OCI-LY1 (cell line): ENCODE measurements around the gene NUP155.

ENCODE experiments used
- H2AFZ ChIP-seq: fragments of 200-600 bp; sonication (generic), shearing (Covaris generic); 2 replicates; pipeline ENCODE4 v1.6.0; 2014; ENCODE audit warnings: antibody characterized with exemption, mild to moderate bottlenecking, low read length
- H3F3A ChIP-seq: fragments of 200-600 bp; sonication (generic), shearing (Covaris generic); 2 replicates; pipeline ENCODE4 v1.6.0; 2014; ENCODE audit warnings: mild to moderate bottlenecking, antibody characterized with exemption, low read length, moderate library complexity; ENCODE audit not compliant: insufficient read depth
- H3K27ac ChIP-seq: fragments of 200-600 bp; sonication (generic); 2 replicates; pipeline ENCODE4 v1.5.1; 2014; ENCODE audit warnings: low read length, mixed run types, mild to moderate bottlenecking, low read depth; ENCODE audit not compliant: poor library complexity, severe bottlenecking
- H3K27me3 ChIP-seq: fragments of 200-600 bp; sonication (generic); 2 replicates; pipeline ENCODE4 v1.6.0; 2014; ENCODE audit warnings: antibody characterized with exemption, mild to moderate bottlenecking, low read length, moderate library complexity; ENCODE audit not compliant: insufficient read depth
- H3K36me3 ChIP-seq: fragments of 200-600 bp; sonication (generic); 2 replicates; pipeline ENCODE4 v1.6.1; 2014; ENCODE audit warnings: mild to moderate bottlenecking, antibody characterized with exemption, low read length, moderate library complexity, mixed read lengths; ENCODE audit not compliant: insufficient read depth
- H3K4me1 ChIP-seq: fragments of 200-600 bp; sonication (generic); 2 replicates; pipeline ENCODE4 v1.5.1; 2014; ENCODE audit warnings: mild to moderate bottlenecking, low read length, moderate library complexity; ENCODE audit not compliant: insufficient read depth, severe bottlenecking
- H3K4me2 ChIP-seq: fragments of 200-600 bp; sonication (generic), shearing (Covaris generic); 2 replicates; pipeline ENCODE4 v1.6.1; 2014; ENCODE audit warnings: low read length
- H3K4me3 ChIP-seq: fragments of 200-600 bp; sonication (generic); 2 replicates; pipeline ENCODE4 v1.5.1; 2014; ENCODE audit warnings: low read length, low read depth, mild to moderate bottlenecking, mixed read lengths; ENCODE audit not compliant: poor library complexity, severe bottlenecking
- H3K79me2 ChIP-seq: fragments of 200-600 bp; shearing (Covaris generic); 2 replicates; pipeline ENCODE4 v1.6.1; 2016; ENCODE audit warnings: mixed run types, low read length, mixed read lengths; ENCODE audit not compliant: insufficient read depth
- H3K9ac ChIP-seq: fragments of 200-600 bp; sonication (generic), shearing (Covaris generic); 2 replicates; pipeline ENCODE4 v1.6.1; 2014; ENCODE audit warnings: mild to moderate bottlenecking, low read length, mixed read lengths
- H3K9me2 ChIP-seq: fragments of 200-600 bp; sonication (generic), shearing (Covaris generic); 2 replicates; pipeline ENCODE4 v1.6.1; 2014; ENCODE audit warnings: low read depth, mild to moderate bottlenecking, low read length, mixed read lengths
- H3K9me3 ChIP-seq: fragments of 200-600 bp; shearing (Covaris generic); 2 replicates; pipeline ENCODE4 v1.6.1; 2014; ENCODE audit warnings: low read length, mixed read lengths
- H4K20me1 ChIP-seq: fragments of 200-600 bp; sonication (generic), shearing (Covaris generic); 2 replicates; pipeline ENCODE4 v1.6.0; 2016; ENCODE audit warnings: mild to moderate bottlenecking, low read length; ENCODE audit not compliant: insufficient read depth
- CTCF ChIP-seq: fragments of 200-600 bp; sonication (generic), shearing (Covaris generic); IDR thresholded peaks from 2 replicates; pipeline ENCODE4 v1.5.1; 2017; ENCODE audit warnings: mild to moderate bottlenecking, antibody characterized with exemption, low read length, moderate library complexity, mixed read lengths
- EZH2 ChIP-seq: fragments of 200-600 bp; sonication (generic), shearing (Covaris generic); IDR thresholded peaks from 2 replicates; pipeline ENCODE4 v1.8.0; 2017; ENCODE audit warnings: borderline replicate concordance, mixed run types, mild to moderate bottlenecking, antibody characterized with exemption, low read length, moderate library complexity, mixed read lengths

The NUP155 gene

GRCh38 chr5:37400501-37400900 is 29.6 kb upstream of the NUP155 start:
- H3K79me2 ChIP-seq: no peaks in the 10 kb centered on the region
- no peak overlapping the region for H3K4me3 ChIP-seq
- no peak overlapping the region for H3K4me2 ChIP-seq
- no peak overlapping the region for H2AFZ ChIP-seq
- no peaks in the 10 kb centered on the region for H3K4me1 ChIP-seq
- no peak overlapping the region for H3K27ac ChIP-seq
- no peak for TF ChIP-seq CTCF
- no peak for TF ChIP-seq EZH2
- H3K27me3 ChIP-seq: no peaks in the 10 kb centered on the region
- H3K9me3 ChIP-seq: no peaks in the 10 kb centered on the region
- H3K9me2 ChIP-seq: no peaks in the 10 kb centered on the region
- H3K9ac ChIP-seq: no peak overlapping the region
- H3F3A ChIP-seq: no peaks in the 10 kb centered on the region
- no peaks in the 10 kb centered on the region for H4K20me1 ChIP-seq
- peaks cover 6% of the 10 kb centered on the region for H3K36me3 ChIP-seq

GRCh38 chr5:37396352-37396751 is 25.4 kb upstream of the NUP155 start:
- Histone ChIP-seq H3K79me2 (no peaks in the 10 kb centered on the region), H3K27ac (no peak overlapping the region), H3K9ac (no peak overlapping the region), H3K9me3 (no peaks in the 10 kb centered on the region), H3K36me3 (peaks cover 26% of the 10 kb centered on the region), H3K4me3 (no peak overlapping the region), H3F3A (no peaks in the 10 kb centered on the region), H3K4me1 (no peaks in the 10 kb centered on the region), H4K20me1 (no peaks in the 10 kb centered on the region), H3K27me3 (no peaks in the 10 kb centered on the region), H3K4me2 (no peak overlapping the region), H2AFZ (no peak overlapping the region), H3K9me2 (no peaks in the 10 kb centered on the region)
- TF ChIP-seq EZH2 (no peak), CTCF (no peak)

- Histone ChIP-seq H2AFZ (no peak overlapping the region), H3K9me2 (no peaks in the 10 kb centered on the region), H3K36me3 (peaks cover 22% of the 10 kb centered on the region), H3K27me3 (no peaks in the 10 kb centered on the region), H3K9me3 (no peaks in the 10 kb centered on the region), H3F3A (no peaks in the 10 kb centered on the region), H3K9ac (no peak overlapping the region), H3K4me3 (no peak overlapping the region), H3K4me1 (no peaks in the 10 kb centered on the region), H3K27ac (no peak overlapping the region), H3K4me2 (no peak overlapping the region), H3K79me2 (no peaks in the 10 kb centered on the region), H4K20me1 (no peaks in the 10 kb centered on the region)
- no peak for TF ChIP-seq EZH2
- TF ChIP-seq CTCF: no peak
Measured at GRCh38 chr5:37391591-37391990, 20.7 kb upstream of the NUP155 start.
